ENCODE data around the gene RPL3.
"Not testable (repeated sequence)": the region's sequence is repeated elsewhere in the genome, so short reads cannot be mapped to it uniquely, and the experiment has no call there.

RPL3 gene

DNA sequence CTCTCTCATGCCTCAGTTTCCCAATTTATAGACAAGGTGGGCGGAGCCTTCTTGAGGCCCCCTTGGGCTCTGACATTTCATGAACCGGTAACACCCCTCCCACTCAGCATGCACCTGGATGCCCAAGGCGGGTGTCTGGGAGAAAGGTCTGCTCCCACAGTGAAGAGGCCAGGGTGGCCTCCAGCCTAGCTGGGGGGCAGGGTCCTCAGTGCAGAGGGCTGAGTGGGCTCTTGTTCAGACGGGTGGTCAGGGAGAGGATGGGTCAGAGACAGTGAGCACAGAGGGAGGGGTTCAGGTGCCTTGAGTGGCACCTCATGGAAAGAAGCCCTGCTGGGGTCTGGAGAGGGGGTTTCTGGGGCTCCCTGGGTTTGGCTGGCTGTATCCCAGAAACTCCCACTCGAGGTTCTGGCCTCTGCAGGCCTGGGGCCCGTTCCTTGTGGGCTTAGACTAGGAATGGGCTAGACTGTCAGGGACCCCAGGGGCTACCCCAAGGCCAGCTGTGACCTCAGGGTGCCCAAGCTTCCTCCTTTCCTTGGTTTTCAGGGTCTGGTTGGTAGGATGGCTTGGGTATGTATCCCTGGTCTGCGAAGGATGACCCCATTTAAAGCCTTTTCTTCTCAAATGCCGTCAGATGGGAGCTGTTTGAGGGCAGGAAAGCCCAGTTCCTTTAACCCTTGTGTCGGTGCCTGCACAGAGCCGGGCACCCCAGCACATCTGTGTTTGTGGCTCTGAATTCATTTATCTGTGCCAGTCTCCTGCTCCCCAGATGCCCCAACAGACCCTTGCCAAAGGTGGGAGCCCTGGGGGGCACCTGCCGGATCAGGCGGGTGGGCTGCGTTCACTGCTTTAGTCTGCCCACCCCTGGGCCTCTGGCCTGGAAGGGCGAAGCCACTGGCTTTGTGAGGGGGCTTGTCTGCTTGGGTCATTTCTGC, 31.6 kb upstream of the RPL3 start:
- DNase-seq: no peak

DNA sequence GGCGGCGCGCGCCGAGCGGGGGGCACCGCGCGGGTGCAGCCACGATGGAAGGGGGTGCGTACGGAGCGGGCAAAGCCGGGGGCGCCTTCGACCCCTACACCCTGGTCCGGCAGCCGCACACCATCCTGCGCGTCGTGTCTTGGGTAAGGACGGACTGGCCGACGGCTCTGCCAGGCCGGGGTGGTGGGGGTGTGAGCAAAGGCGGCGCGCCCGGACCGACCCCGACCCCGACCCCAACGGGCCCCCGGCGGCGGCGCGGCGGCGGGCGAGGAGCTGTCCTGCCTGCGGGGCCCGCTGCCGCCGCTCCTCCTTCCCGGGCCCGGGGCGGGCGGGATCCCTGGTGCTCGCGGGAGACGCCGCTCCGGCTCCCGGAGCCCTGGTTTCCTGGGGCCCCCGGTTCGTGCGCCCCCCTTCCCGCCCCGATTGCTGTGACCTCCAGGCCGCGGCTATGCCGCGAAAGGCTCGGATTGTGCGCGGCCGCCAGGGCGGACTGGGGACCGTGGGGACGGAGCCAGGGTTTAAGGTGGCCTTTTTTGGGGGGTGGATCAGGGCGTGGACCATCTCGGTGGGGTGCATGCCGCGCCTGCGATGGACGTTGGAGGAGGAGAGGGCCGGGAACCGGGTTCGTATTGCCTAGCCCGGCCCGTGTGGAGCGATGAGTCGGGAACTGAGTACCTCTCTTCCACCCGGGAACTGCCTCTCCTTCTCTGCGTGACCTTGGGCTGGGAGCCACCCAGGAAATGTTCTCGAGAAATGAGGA, 30.7 kb upstream of the RPL3 start, which contains the start of gene SYNGR1:
Gene SYNGR1 (plus strand): TSS at position 25 of the 760 bp plus-strand sequence. CDS start 20 bp downstream, at position 45.
- DNase-seq: peak; percentile 31

DNA sequence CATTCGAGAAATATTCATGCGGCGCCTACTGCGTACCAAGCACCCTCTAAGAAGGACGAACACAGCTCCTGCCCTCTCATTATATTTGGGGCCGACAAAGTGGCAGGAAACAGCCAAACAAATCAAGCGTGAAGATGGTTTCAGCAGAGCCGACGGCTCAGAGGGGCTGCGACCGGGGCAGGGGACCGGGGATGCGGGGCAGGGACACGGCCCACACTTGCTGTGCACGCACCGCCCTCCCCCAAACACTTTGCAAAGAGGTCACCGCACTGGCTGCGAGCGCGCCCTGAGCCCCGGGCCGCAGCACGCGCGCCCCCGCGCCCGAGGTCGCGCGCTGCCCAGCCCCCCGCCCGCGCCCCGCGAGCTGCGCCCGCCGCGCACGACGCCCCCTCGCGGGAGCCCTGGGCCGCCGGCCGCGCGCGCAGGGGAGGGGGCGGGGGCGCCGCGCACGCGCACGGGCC, 30.1 kb upstream of the RPL3 start:
- peak; percentile 40 for DNase-seq

DNA sequence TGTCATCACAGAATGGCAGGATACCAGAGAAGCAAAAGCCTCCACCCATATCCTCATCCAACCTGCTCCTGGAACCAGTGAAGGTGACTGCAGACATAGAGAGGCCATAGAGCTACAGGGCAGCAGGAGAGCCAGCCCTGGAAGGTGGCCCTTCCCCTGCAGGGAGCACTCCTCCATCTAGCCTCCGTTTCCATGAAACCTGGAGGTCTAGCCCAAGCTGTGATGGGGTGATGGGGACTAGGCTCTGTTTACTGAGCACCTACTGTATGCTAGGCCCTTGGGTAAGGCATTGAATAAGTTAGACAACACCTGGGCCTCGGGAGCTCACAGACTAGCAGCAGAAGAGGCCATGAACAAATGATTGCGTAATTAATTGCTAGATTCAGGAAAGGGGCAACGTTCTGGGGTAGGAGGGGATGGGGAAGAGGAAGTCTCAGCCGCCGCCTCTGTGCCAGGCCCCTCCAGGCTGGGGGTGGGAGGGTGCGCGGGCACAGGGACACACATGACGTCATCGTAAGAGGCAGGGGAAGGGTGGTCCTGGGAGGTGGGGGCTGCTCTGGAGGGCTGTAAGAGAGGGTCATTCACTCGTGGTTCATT, 29.6 kb upstream of the RPL3 start:
- DNase-seq: peak; percentile 27

DNA sequence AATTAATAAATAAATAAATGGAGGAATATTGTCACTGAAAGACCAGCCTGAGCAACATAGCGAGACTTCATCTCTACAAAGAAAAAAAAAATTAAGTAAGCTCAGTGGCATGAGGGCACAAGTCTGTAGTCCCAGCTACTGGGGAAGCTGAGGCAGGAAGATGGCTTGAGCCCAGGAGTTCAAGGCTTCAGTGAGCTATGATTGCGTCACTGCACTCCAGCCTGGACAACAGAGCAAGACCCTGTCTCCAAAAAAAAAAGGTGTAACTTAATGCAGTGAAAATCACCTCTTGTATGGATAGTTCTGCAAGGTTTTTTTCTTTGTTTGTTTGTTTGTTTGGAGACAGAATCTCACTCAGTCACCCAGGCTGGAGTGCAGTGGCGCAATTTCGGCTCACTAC, 25.8 kb upstream of the RPL3 start:
- DNase-seq: no peak

DNA sequence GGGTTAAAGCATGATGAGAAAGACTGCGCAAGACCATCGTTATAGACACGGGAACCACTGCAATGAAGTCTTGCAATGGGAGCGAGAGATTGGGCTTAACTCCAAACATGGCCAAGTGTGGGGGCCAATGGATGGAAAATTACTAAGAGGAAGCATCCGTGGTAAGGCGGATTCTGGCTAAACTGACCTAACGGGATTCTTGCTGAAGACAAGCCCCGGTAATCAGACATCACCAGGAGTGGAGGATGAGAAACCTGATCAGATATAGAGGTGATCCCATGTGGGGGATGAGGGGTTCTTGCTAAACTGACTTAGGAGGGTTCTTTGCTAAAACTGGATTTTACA, 24.6 kb upstream of the RPL3 start:
- no peak for DNase-seq

DNA sequence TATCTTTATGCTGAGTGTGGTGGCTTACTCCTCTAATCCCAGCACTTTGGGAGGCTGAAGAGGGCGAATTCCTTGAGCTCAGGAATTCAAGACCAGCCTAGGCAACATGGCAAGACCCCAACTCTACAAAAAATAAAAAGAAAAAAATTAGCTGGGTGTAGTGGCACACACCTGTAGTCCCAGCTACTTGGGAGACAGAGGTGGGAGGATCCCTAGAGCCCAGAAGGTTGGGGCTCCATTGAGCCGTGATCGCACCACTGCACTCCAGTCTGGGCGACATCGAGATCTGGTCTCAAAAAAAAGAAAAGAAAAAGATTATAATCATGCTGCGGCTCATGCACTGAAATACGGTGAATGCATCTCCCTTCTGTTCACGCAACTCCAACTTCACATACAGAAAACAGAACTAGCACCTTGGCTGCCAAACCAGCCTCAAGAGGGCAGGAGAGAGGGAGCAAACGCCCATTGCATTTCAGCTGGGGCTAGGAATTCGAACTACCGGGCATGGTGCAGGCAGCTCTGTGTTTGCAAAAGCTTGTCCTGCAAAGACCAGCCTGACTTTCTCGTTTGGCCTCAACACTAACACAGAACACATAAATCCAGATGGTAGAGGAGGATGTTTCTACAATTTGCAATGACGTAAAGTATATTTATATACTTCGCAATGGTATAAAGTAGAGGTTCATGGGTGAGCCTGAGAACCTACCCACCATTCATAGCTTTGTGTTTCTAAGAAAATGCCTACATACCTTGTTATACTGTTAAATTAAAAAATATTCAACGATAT, 24.0 kb upstream of the RPL3 start:
- peak; percentile 63 for DNase-seq

DNA sequence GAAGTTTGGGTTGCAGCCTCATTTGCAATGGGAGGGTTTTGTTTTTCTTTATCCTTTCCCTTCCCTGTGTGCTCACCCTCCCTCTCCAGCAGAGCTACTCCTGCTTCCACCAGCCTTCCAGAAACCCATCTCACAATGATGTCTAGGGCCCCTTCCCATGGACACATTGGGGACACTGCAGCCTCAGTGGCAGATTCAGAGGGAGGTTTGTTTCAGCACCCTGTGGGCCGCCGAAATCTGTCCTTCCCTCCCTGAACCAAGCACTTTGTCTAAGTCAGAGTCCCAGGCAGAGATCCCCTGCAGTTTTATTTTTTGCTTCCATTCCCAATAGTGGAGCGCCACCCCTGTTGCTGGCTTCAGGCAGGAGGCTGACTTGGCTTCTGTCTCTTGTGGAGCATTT, 21.8 kb upstream of the RPL3 start:
- DNase-seq: no peak

DNA sequence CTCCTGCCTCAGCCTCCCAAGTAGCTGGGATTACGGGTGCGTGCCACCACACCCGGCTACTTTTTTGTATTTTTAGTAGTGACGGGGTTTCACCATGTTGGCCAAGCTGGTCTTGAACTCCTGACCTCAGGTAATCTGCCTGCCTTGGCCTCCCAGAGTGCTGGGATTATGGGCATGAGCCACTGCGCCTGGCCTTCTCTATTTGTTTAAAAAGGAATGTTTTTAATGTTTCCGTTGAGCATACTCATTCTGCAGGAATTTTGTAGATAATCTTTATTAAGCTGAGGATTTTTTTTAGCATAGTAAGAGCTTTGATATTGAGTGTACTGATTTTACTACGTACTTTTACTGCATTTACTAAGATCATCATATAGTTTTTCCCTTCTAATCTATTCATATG, 20.4 kb upstream of the RPL3 start:
- not testable (repeated sequence) for DNase-seq

DNA sequence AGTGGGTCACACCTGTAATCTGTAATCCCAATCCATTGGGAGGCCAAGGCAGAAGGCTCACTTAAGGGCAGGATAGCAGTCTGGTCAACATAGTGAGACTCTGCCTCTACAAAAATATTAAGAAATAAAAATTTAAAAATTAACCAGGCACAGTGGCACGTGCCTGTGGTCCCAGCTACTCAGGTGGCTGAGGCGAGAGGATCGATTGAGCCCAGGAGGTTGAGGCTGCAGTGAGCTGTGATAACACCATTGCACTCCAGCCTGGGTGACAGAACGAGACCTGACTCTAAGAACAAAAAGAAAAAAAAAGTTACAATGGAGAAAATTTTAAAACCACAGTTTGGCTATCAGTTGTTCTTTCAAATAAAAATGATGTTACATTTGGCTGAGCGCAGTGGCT, 17.0 kb upstream of the RPL3 start:
- DNase-seq: no peak

DNA sequence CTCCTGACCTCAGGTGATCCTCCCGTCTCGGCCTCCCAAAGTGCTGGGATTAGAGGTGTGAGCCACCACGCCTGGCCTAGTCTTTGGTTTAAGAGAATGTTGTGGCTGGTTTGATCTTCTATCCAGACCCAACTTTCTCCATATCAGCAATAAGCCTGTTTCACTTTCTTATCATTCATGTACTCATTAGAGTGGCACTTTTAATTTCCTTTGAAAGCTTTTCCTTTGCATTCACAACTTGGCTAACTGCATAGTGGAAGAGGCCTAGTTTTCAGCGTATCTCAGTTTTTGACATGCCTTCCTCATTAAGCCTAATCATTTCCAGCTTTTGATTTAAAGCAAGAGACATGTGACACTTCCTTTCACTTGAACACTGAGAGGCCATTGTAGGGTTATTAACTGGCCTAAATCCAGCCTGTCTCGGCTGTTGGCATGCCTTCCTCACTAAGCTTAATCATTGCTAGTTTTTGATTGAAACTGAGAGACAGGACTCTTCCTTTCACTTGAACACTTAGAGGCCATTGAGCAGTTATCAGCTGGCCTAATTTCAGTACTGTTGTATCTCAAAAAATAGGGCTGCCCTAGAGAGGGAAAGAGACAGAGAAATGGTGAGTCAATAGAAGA, 13.1 kb upstream of the RPL3 start:
- no peak for DNase-seq

DNA sequence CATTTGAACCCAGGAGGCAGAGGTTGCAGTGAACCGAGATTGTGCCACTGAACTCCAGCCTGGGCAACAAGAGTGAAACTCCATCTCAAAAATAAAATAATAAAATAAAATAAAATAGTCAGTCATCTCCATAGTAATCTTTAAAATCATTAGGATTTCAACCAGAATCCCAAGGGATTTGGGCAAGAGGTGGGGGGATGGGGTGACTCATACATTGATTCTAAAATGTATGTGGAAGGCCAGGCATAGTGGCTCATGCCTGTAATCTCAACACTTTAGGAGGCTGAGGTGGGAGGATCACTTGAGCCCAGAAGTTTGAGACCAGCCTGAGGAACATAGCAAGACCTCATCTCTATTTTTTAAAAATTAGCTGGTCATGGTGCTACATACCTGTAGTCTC, 11.1 kb upstream of the RPL3 start:
- DNase-seq: not testable (repeated sequence)

DNA sequence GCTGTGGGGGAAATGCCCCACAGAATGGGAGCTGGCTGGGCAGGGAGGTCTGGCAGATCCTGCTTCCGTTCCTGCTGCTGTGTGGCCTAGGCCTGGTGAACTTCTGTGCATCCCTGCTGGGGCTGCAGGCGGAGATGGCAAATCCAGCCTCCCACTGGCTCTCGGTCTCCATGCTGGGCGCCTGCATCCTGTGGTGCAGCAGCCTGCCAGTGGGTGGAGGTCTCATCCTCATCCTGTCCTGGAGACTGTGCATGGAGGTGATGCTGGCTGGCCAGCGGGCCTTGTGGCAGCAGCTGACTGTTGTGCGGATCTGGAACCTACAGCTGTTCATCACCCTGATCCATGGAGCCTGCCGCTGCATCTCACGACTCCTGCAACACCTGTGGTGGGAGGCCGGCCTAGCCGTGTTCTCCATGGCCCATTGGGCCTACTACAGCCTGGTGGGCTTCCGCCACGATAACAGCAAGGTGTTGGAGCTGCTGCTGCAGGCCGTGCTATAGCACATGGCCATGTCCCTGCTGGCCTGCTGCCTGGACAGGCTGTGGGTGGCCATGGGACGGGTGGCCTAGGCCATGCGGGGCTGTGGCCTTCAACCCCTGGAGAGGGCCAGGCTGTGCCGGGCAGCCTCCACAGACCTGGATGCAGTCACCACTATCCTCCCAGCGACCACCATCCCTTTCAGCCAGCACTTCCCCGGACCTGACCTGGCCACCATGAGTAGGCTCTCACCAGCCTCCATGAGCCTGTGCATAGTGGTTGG, 8.8 kb upstream of the RPL3 start:
- DNase-seq: no peak

DNA sequence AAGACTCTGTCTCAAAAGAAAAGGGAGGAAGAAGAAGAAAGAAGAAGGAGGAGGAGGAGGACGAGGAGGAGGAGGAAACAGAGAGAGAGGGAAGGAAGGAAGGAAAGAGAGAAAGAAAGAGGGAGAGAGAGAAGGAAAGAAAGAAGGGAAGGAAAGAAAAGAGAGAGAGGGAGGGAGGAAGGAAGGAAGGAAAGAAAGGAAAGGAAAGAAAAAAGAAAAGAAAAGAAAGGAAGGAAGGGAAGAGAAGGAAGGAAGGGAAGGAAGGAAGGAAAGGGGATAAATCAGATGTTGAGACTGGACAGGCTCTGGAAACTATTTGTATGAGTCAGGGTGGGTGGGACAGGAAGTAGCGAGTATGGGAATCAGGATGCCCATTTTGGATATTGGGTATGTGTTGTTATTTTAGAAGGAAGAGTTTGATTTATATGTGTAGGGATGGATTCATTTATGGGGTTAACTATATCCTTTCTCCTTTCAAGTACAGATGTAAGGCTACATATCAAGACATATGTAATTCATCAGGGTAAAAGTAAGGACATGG, 6.0 kb upstream of the RPL3 start:
- DNase-seq: no peak

DNA sequence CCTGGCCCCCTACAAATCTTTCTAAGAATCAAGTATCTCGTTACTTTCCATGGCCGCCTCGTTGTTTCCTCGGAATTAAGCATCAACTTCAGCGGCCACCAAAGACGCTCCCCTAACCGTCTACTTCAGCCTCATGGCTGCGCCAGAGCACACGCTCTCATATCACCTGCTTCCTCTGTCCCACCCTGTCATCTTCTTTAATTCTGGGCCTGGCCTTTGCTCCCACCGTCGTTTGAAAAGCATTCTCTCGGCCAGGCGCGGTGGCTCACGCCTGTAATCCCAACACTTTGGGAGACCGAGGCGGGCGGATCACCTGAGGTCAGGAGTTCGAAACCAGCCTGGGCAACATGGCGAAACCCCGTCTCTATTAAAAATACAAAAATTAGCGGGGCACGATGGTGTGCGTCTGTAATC, 1.2 kb upstream of the RPL3 start:
- DNase-seq: not testable (repeated sequence)

DNA sequence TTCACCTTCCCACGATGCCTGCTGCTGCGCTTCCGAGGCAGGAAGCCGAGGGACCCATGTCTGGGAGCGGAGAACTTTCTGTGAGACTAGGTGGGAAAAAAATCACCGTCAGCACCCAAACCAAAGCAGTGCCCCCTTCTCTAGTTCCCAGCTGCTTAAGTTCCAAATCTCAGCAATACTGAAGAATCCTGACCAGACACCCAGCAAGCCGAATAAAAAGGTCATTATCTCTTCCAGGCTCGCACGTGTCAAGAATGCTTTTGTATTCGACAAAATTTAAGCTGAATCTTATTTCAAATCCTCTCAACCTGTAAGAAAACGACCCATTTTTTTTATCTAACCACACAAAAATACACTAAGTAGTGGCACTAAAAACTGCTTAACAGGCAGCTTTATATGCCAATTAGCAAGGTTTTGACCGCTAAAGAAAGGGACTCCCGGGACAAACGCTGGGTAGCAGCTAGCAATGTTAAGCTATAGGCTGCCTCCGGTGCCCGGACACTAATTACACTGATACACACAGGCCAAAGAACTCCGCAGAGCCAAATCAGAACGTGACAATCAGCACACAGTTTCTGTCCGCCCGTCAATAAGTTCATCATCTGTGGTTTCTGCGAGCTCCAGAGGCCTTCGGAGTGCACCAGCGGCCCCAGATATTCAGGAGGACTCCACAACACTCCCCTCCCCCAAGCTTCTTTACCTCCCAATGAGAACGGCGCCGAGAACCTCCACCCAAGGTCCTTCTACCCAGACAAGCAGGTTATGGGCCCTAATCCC, 728 bp downstream of the RPL3 start:
- DNase-seq: no peak

DNA sequence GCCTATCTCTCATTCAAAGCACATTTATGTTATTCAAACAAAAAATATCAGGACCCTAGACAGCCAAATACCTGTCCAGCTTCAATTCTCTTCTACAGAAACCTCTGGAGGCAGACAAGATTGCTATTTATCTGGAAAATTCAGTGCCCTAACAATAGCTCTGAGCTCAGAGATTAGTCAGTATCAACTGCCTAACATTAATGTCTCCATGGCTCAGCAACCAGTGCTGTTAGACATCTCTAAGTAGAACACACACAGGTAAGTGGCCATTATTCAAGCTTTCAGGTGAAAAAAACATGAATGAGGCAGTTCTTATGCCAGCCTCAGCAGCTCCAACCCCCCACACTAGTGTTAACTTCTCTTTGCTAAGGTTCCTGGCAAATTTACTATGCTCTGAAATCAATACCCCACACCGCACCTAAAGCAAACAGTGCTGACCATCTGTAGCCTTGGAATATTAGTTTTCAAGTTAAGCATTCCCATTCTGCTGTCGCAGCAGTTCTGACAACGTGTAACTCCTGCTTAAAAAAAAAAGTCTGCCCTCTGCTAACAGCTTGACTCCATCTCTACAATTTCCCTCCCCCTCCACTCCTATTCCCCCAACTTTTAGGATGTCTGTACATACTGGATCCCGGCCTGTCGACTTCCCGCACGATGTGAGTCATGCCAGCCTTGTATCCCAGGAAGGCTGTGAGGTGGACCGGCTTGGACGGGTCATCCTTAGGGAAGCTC, 1.5 kb downstream of the RPL3 start:
- DNase-seq: no peak

DNA sequence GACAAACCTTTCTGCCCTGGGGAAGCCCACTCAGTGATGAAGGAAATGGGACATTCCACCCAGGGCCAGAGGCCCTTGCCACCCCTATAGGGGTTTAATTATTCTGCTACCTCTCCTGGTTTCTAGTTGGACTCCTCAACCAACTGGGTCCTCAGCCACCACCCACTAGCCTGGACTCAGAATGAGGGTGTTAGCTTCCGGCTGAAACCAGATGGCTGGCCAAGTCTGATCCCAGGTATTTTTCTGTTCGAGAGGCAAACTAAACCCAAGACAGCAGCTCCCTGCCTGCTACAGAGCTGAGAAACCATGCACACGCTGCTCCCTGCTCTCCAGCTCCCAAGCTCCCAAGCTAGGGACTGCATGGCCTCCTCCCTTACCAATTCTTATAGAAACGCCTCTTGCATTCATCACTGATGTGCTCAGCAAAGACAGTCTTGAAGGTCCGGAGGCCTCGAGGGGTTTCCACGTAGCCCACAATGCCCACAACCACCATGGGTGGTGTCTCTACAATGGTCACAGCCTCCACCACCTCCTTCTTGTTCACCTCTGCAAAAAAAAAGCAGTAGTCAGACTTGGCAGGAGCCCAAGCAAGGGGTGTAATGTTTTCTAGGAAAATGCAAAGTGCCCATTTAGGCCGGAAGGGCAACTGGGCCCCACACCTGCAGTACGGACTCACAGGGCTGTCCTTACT, 2.2 kb downstream of the RPL3 start:
- no peak for DNase-seq

Measured in activated T-cell treated with anti-CD3 and anti-CD28 coated beads, Interleukin-2, amount 50 U/mL, for 1 hour (primary cell).